Stomach smooth muscle (tissue), 2 donors: Measurements from ENCODE around the gene SAP30L.

Experiments
- H3K27ac ChIP-seq: one replicate; pipeline ENCODE4 v1.7.0; 2013; ENCODE audit warnings: mild to moderate bottlenecking, low read length, inconsistent platforms
- H3K27me3 ChIP-seq, 2 donors: one replicate each; pipeline ENCODE4 v1.7.0; 2013; ENCODE audit warnings: low read length in 2 of 2; ENCODE audit not compliant: insufficient read depth in 2 of 2, control insufficient read depth in 1 of 2
- H3K36me3 ChIP-seq, 2 donors: one replicate each; pipeline ENCODE4 v1.7.0; 2013; ENCODE audit warnings: low read length in 2 of 2; ENCODE audit not compliant: control insufficient read depth in 2 of 2, insufficient read depth in 2 of 2
- H3K4me1 ChIP-seq: one replicate; pipeline ENCODE4 v1.7.0; 2013; ENCODE audit warnings: low read length; ENCODE audit not compliant: control insufficient read depth, insufficient read depth
- H3K4me3 ChIP-seq, 2 donors: one replicate each; pipeline ENCODE4 v1.7.0; 2013; ENCODE audit warnings: low read length in 2 of 2
- H3K9ac ChIP-seq, 2 donors: one replicate each; pipeline ENCODE4 v1.7.0; 2013; ENCODE audit warnings: low read length in 2 of 2, mild to moderate bottlenecking in 1 of 2
- H3K9me3 ChIP-seq, 2 donors: one replicate each; pipeline ENCODE4 v1.7.0; 2013; ENCODE audit warnings: low read length in 2 of 2; ENCODE audit not compliant: control insufficient read depth in 2 of 2
- donor health status: healthy.
- donor health status: Pancreatic carcinoma.

The SAP30L gene

DNA sequence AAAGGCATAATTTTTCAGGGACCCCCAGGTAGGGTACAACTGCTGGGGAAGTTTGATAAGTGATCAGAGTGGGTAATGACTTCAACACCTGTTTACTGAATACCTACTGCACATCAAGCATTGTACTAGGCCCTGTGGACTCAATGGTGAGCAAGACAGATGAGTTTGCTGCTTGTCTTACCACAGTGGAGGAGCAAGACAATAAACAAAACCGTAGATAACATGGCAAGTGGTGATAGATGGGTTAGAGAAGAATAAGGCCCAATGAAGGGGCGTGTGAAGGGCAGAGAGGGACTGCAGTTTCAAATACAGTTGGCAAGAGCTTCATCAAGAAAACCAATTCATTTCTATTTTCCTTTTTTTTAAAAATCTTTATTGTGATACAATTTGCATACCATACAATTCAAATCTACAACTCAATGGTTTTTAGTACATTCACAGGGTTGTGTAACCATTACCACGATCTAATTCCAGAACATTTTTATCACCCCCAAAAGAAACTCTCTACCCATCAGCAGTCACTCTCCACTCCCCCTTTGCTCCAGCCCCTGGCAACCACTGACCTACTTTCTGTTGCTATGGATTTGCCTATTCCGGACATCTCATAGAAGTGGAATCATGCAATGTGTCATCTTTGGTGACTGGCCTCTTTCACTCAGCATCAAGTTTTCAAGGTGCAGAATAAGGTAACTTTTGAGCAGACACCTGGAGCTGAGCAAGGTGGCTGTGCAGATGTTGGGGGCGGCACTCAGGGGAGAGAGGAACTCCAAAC, 64.2 kb downstream of the SAP30L start:
- Histone ChIP-seq H3K9me3 (no peaks in the 10 kb centered on the region), H3K27ac (no peak overlapping the region), H3K9ac (no peak overlapping the region), H3K4me1 (no peaks in the 10 kb centered on the region), H3K36me3 (no peaks in the 10 kb centered on the region), H3K4me3 (no peak overlapping the region), H3K27me3 (peaks cover 3 to 9% of the 10 kb centered on the region in 2 donors)
